ENCODE results near the gene IGSF23.
A peak's percentile ranks its signal among the peaks of the same experiment; 100 is the strongest.

Gene IGSF23

DNA sequence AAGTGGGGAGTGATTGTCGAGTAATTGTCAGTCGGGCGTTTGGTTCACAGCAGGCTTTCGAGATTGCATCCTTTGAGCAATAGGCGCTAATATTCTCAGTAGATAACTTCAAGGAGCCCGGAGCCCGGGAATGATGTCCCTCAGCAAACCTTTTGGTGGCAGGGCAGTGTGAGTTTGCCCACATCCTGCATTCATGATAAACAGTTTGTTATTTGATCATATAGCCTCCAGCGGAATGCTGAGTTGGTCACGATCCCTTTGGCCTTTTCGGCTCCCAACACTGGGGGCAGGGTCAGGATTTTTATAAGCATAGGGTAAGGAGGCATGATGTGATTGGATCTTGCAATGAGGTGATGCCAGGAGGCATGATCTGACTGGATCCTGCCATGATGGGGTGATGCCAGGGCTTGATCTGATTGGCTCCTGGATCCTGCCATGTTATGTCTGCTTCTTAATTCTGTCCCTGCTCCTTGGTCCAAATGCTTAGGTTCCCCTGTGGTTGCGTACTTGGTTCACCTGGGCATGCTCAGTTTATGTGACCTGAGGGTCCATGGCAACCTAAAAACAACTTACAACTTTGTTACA is 38.2 kb upstream of the IGSF23 start:
- Histone ChIP-seq H3K9me2 (replicated peaks; ENCODE audit: insufficient read depth, low read length) (no peaks in the 10 kb centered on the region), H2AFZ (ENCODE audit: low read depth, low read length, severe bottlenecking) (no peak overlapping the region), H3K4me3 (ENCODE audit: insufficient read depth, low read length, poor library complexity, severe bottlenecking) (no peak overlapping the region), H3K9ac (ENCODE audit: low read length) (no peak overlapping the region), H3K4me2 (ENCODE audit: low read depth, low read length, poor library complexity, severe bottlenecking) (no peak overlapping the region), H3K9me3 (ENCODE audit: insufficient read depth, low read length) (no peaks in the 10 kb centered on the region), H4K20me1 (ENCODE audit: low read depth, low read length) (no peaks in the 10 kb centered on the region), H3K27ac (ENCODE audit: low read depth, low read length) (no peak overlapping the region), H3K79me2 (ENCODE audit: insufficient read depth, low read length) (no peaks in the 10 kb centered on the region), H3K27me3 (ENCODE audit: low read length) (no peaks in the 10 kb centered on the region), H3K36me3 (ENCODE audit: low read length) (no peaks in the 10 kb centered on the region), H3F3A (ENCODE audit: insufficient read depth) (no peaks in the 10 kb centered on the region)
- no peak for TF ChIP-seq EZH2phosphoT487 (conservative IDR thresholded peaks at IDR 0.05; ENCODE audit: low read length)
- TF ChIP-seq, protein P1, sequence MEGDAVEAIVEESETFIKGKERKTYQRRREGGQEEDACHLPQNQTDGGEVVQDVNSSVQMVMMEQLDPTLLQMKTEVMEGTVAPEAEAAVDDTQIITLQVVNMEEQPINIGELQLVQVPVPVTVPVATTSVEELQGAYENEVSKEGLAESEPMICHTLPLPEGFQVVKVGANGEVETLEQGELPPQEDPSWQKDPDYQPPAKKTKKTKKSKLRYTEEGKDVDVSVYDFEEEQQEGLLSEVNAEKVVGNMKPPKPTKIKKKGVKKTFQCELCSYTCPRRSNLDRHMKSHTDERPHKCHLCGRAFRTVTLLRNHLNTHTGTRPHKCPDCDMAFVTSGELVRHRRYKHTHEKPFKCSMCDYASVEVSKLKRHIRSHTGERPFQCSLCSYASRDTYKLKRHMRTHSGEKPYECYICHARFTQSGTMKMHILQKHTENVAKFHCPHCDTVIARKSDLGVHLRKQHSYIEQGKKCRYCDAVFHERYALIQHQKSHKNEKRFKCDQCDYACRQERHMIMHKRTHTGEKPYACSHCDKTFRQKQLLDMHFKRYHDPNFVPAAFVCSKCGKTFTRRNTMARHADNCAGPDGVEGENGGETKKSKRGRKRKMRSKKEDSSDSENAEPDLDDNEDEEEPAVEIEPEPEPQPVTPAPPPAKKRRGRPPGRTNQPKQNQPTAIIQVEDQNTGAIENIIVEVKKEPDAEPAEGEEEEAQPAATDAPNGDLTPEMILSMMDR (IDR thresholded peaks at IDR 0.05; ENCODE audit: insufficient read depth, low read length, poor library complexity, severe bottlenecking): no peak

DNA sequence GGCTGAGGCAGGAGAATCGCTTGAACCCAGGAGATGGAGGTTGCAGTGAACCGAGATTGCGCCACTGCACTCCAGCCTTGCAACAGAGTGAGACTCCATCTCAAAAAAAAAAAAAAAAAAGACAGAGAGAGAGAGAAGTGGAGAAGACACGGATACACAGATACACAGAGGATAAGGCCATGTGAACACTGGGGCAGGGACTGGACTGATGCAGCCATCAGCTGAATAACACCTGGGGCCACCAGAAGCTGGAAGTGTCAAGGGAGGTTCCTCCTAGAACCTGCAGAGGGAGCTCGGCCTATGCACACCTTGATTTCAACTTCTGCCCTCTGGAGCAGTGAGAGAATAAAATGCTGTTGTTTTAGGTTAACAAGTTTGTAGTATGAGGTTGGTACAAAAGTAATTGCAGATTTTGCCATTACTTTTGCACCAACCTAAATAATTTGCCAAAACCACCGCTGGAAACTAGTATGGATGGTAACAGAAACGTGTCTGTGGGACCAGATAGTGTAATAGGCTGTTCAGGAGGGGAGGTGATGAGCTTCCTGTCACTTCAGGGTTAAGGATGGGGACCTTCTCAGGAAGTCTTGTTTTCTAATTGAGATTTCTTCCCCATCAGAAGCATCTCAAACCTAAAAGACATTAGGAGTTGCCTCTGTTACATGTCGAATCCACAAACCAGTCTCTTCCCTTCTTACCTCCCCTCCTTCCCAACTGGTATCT is 36.4 kb upstream of the IGSF23 start:
- Histone ChIP-seq H4K20me1 (ENCODE audit: low read depth, low read length) (no peaks in the 10 kb centered on the region), H3K4me2 (ENCODE audit: low read depth, low read length, poor library complexity, severe bottlenecking) (no peak overlapping the region), H3K27me3 (ENCODE audit: low read length) (no peaks in the 10 kb centered on the region), H2AFZ (ENCODE audit: low read depth, low read length, severe bottlenecking) (no peak overlapping the region), H3F3A (ENCODE audit: insufficient read depth) (no peaks in the 10 kb centered on the region), H3K9me2 (replicated peaks; ENCODE audit: insufficient read depth, low read length) (no peaks in the 10 kb centered on the region), H3K36me3 (ENCODE audit: low read length) (no peaks in the 10 kb centered on the region), H3K9me3 (ENCODE audit: insufficient read depth, low read length) (no peaks in the 10 kb centered on the region), H3K27ac (ENCODE audit: low read depth, low read length) (no peak overlapping the region), H3K4me3 (ENCODE audit: insufficient read depth, low read length, poor library complexity, severe bottlenecking) (no peak overlapping the region), H3K9ac (ENCODE audit: low read length) (no peak overlapping the region), H3K79me2 (ENCODE audit: insufficient read depth, low read length) (no peaks in the 10 kb centered on the region)
- no peak for TF ChIP-seq EZH2phosphoT487 (conservative IDR thresholded peaks at IDR 0.05; ENCODE audit: low read length)
- TF ChIP-seq, protein P1 (IDR thresholded peaks at IDR 0.05; ENCODE audit: insufficient read depth, low read length, poor library complexity, severe bottlenecking): peak; percentile 32

DNA sequence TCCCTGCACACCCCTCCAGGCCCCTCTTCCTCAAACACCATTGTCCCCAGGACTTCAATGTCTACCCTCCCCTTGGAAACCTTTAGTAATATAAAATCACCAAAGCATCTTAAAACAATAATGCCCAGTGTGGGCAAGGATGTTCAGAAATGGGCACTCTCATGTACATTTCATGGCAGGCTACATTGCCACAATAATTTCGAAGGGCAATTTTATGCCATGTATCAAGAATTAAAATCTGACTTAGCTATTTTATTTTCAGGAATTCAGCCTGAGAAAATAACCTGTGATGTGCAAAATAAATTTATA is 35.8 kb upstream of the IGSF23 start:
- Histone ChIP-seq H3K9me3 (ENCODE audit: insufficient read depth, low read length) (no peaks in the 10 kb centered on the region), H3K36me3 (ENCODE audit: low read length) (no peaks in the 10 kb centered on the region), H3K27ac (ENCODE audit: low read depth, low read length) (no peak overlapping the region), H3F3A (ENCODE audit: insufficient read depth) (no peaks in the 10 kb centered on the region), H2AFZ (ENCODE audit: low read depth, low read length, severe bottlenecking) (no peak overlapping the region), H3K9me2 (replicated peaks; ENCODE audit: insufficient read depth, low read length) (no peaks in the 10 kb centered on the region), H3K4me3 (ENCODE audit: insufficient read depth, low read length, poor library complexity, severe bottlenecking) (no peak overlapping the region), H3K79me2 (ENCODE audit: insufficient read depth, low read length) (no peaks in the 10 kb centered on the region), H3K4me2 (ENCODE audit: low read depth, low read length, poor library complexity, severe bottlenecking) (no peak overlapping the region), H3K27me3 (ENCODE audit: low read length) (no peaks in the 10 kb centered on the region), H4K20me1 (ENCODE audit: low read depth, low read length) (no peaks in the 10 kb centered on the region), H3K9ac (ENCODE audit: low read length) (no peak overlapping the region)
- no peak for TF ChIP-seq EZH2phosphoT487 (conservative IDR thresholded peaks at IDR 0.05; ENCODE audit: low read length)

DNA sequence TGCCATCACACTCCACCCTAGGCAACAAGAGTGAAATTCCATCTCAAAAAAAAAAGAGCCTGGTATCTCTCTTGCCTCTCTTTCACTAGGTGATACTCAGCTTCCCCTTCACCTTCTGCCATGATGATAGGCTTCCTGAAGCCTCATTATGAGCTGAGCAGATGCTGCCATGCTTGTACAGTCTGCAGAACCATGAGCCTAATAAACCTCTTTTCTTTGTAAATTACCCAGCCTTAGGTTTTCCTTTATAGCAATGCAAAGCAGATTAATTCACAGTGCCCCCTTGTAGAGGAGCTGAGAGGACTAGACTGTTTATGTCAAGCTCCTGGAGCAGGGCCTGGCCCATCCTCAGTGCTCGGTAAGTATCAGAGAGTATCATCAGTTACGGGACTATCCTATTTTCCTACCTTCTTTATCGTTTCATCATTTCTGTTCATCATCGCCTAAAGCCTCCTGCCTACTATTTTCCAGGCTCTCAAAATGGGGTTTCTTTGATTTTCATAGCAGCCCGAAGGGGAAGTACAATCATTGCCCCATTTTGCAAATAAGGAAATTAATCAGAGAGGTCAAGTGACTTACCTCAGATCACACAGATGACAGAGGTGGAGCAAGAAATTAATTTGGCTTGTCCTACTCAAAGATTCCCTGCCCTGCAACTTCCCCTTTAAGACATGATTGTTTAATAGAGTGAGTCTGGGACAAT is 33.5 kb upstream of the IGSF23 start:
- Histone ChIP-seq H3F3A (ENCODE audit: insufficient read depth) (no peaks in the 10 kb centered on the region), H2AFZ (ENCODE audit: low read depth, low read length, severe bottlenecking) (no peak overlapping the region), H3K9me3 (ENCODE audit: insufficient read depth, low read length) (no peaks in the 10 kb centered on the region), H3K4me2 (ENCODE audit: low read depth, low read length, poor library complexity, severe bottlenecking) (no peak overlapping the region), H4K20me1 (ENCODE audit: low read depth, low read length) (no peaks in the 10 kb centered on the region), H3K9me2 (replicated peaks; ENCODE audit: insufficient read depth, low read length) (no peaks in the 10 kb centered on the region), H3K27me3 (ENCODE audit: low read length) (no peaks in the 10 kb centered on the region; the same call in 1 of the 2 replicates), H3K9ac (ENCODE audit: low read length) (no peak overlapping the region), H3K79me2 (ENCODE audit: insufficient read depth, low read length) (no peaks in the 10 kb centered on the region), H3K27ac (ENCODE audit: low read depth, low read length) (no peak overlapping the region), H3K36me3 (ENCODE audit: low read length) (no peaks in the 10 kb centered on the region), H3K4me3 (ENCODE audit: insufficient read depth, low read length, poor library complexity, severe bottlenecking) (no peak overlapping the region)
- TF ChIP-seq EZH2phosphoT487 (conservative IDR thresholded peaks at IDR 0.05; ENCODE audit: low read length): no peak
- TF ChIP-seq, protein P1 (IDR thresholded peaks at IDR 0.05; ENCODE audit: insufficient read depth, low read length, poor library complexity, severe bottlenecking): no peak

Measured in SU-DHL-6 (cell line).